LNCAP (cell line): ENCODE measurements around the gene ABCC1.

Source experiments
- CTCF ChIP-seq: fragments of 450-650 bp; IDR thresholded peaks from 2 replicates; pipeline ENCODE4 v1.5.1; 2017; ENCODE audit warnings: mild to moderate bottlenecking

Gene ABCC1

GRCh38 chr16:16191493-16192167 lies 242.2 kb downstream of the ABCC1 start:
- no peak for TF ChIP-seq CTCF
